Motor neuron (in vitro differentiated cells): ENCODE measurements around the gene LDLRAD2. TPM values are rescaled to one million over a fixed set of nuclear protein-coding genes. Genes with fewer than 3 reads are reported as not detected.
A peak's percentile ranks its signal among the peaks of the same experiment; 100 is the strongest.

Experiments
- ATAC-seq, 8 experiments: fragments of 200-7000 bp; cut with Tn5 transposase; replicated peaks in 6 of 8; 2 replicates each; pipeline ENCODE4 v1.8.0; 2021; ENCODE audit warnings: mild to moderate bottlenecking in 8 of 8, moderate library complexity in 8 of 8
- H3K27ac ChIP-seq, 2 donors: fragments of 250-450 bp; sonication (Bioruptor Pico); 2 replicates each; pipeline ENCODE4 v1.9.0; 2021; ENCODE audit warnings: antibody characterized with exemption in 2 of 2, mild to moderate bottlenecking in 2 of 2, moderate library complexity in 1 of 2
- H3K4me1 ChIP-seq, 2 donors: fragments of 250-450 bp; sonication (Bioruptor Pico); replicated peaks in 1 of 2; 2 replicates each; pipeline ENCODE4 v1.6.1; 2021; ENCODE audit warnings: antibody characterized with exemption in 2 of 2, mild to moderate bottlenecking in 2 of 2, moderate library complexity in 1 of 2
- H3K4me3 ChIP-seq, 5 donors: fragments of 250-450 bp; sonication (Bioruptor Pico); 2 replicates each; pipeline ENCODE4 v1.9.0; 2021; ENCODE audit warnings: antibody characterized with exemption in 5 of 5, mild to moderate bottlenecking in 5 of 5, moderate library complexity in 4 of 5
- whole genome bisulfite sequencing, 10 experiments: fragments of 450-650 bp; shearing (Covaris generic); methylation state at CpG; one replicate each; pipeline ENCODE4 v1.0.0; 2022; 5-methylcytosine and 5-hydroxymethylcytosine counted together
- in situ Hi-C, 9 experiments: fragments of 400-800 bp; cut with MboI; loops; one replicate each; pipeline ENCODE4 v1.15.0; 2021; ENCODE audit warnings: low sequenced_read_pairs in 9 of 9, low pct_unique_long_range_greater_than_20kb in 2 of 9; ENCODE audit not compliant: unreplicated experiment in 9 of 9
- total RNA-seq, 8 experiments: library from RNA; unstranded; fragments of 300-600 nt; gene quantifications; 2 replicates each; pipeline versions ENCODE4 v1.2.3 to v1.2.4, GENCODE V29; 2022

LDLRAD2 gene
- total RNA-seq, 8 experiments from 2014 or later, result 0.71 to 3.4 (median 1.4) TPM

DNA sequence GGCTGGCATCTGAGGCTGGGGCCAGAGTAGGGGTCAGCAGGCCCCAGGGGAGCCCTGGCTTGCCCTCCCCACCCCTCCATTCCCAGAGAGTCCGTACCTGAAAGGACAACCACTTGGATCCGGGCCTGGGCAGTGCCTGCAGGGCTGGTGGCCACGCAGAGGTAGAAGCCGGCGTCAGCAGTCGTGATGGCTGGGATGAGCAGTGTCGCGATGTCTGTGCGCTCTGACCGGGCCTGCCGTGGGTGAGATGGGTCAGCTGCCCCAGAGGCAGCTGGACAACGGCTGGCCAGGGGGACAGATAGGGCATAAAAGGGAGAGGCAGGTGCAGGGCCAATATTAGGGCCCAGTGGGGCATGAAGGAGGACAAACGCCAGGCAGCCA is 42.7 kb downstream of the LDLRAD2 start:
- H3K27ac ChIP-seq, result no peak overlapping the region
- in situ Hi-C loops, result no loop called here
- no peaks in the 10 kb centered on the region for H3K4me1 ChIP-seq
- ATAC-seq, result peak in 2 of 8 experiments; percentile 5
- WGBS, 10 experiments, result 60 to 100% (median 94%) methylated on average over 1 to 7 of the region's 13 CpGs; no CpG with 5 or more reads in 6 of the 10 experiments
- H3K4me3 ChIP-seq, result no peak overlapping the region

DNA sequence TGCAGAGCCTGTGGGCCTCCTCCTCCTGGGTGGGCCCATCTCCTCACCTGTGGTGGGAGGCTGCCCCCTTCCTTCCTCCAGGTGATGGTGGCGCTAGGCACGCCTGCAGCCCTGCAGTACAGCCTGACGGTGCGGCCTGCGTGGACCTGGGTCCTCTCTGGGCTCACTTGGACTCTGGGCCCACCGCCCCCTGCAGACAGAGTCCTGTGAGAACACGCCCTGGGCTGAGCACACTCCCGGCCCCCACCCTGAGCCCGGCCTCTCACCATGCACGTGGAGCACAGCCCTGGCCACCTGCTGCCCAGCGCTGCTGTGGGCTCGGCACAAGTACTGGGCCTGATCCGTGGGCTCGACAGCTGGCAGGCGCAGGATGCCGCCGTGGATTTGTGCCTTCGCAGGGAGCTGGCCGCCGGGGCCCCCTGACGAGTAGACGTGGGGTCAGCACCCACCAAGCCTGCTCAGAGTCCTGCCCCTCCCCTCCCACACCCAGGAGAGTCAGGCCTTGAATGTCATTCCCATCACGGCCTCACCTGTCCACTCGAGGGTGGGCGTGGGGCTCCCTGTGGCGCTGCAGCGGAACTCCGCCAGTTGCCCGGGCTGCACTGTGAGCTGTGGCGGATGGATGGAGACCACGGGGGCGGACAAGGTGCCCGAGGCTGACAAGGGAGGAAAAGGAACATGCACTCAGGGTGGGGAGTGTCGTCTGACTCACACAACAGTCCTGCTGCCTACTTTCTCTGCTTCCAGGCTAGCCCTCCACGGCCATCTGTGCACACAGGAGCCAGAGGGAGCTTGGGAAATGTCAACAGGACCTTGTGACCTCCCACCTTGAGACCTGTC is 43.4 kb downstream of the LDLRAD2 start:
- Histone ChIP-seq H3K4me3 (no peak overlapping the region), H3K27ac (no peak overlapping the region), H3K4me1 (no peaks in the 10 kb centered on the region)
- peak in 5 of 8 experiments; percentile 12 to 69 (median 20) for ATAC-seq
- in situ Hi-C loops, result no loop called here
- 88 to 100% (median 93%) methylated on average over 4 to 17 of the region's 35 CpGs; no CpG with 5 or more reads in 6 of the 10 experiments for WGBS, 10 experiments

DNA sequence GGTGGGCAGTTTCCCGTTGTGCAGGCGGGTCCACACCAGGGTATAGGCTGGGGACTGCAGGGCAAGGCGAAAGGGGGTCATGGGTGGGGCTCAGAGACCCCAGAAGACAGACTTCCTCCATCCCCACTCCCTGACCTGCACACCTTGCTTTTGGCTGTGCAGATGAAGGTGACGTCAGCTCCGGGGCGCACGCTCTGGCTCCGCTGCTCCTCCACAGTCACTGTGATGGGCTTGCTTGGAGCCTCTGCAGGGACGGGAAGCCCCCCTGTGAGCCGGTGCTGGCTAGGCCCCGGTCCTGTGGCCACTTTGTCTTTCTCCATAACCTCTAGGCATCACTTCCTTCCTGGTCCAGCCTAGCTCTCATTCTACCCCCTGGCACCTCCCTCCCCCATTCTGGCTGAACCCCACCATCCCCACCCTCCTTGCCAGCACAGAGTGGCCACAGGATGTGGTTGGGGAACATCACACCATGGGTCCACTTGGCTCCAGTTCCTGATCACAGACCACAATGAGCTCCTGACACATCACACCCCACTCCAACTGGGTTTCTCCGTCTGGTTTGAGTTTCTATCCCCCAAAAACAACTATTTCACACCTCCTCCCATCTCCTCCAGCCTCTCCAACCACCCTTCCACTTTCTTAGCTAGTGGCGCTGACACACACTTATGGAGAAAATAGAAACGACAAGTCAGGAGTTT is 45.2 kb downstream of the LDLRAD2 start:
- ATAC-seq, result no peak
- 80 to 100% (median 95%) methylated on average over 1 to 6 of the region's 14 CpGs; no CpG with 5 or more reads in 5 of the 10 experiments for WGBS, 10 experiments
- in situ Hi-C loops, result no loop called here

DNA sequence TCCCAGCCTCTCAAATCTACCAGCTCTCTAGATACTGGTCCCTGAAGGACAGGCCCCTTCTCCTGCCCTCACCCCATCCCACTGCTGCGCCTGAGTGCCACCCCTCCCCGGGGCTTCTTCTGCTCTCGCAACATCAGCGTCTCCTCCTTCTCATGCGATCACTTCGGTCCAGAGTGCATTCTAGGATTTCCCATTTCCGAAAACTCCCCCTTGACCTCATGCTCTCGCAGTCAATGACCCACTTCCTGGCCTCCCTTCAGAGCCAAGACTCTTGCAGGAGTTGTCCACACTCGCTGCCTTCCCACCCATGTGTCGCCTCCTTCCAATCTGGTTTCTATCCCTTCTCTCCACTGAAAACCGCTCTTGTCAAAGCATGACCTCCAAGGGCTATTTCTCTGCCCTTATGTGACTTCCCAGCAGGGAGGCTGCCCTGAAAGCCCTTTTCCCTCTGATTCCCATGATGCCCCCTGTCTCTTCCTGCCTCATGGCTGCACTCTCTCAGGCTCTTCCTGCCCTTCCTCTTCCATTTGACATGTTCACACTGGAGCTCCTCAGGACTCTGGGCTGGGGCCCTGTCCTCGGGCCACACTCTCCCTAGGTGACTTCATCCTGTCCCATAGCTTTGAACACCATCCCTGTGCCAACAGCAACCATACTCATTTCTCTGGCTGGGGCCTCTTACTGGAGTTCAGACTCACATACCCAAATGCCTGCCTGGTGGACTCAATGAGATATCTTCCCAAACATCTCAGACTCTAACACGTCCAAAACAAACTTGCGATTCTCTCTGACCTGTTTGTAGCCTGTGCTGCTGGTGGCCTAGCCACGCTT is 46.0 kb downstream of the LDLRAD2 start:
- 68 to 94% (median 86%) methylated on average over 3 to 12 of the region's 15 CpGs; no CpG with 5 or more reads in 4 of the 10 experiments for WGBS, 10 experiments
- in situ Hi-C loops, result no loop called here
- no peak for ATAC-seq

More for the DNA sequence above, 45.2 kb downstream of the LDLRAD2 start:
- no peak overlapping the region for H3K27ac ChIP-seq
- no peak overlapping the region for H3K4me3 ChIP-seq
- no peaks in the 10 kb centered on the region for H3K4me1 ChIP-seq

DNA sequence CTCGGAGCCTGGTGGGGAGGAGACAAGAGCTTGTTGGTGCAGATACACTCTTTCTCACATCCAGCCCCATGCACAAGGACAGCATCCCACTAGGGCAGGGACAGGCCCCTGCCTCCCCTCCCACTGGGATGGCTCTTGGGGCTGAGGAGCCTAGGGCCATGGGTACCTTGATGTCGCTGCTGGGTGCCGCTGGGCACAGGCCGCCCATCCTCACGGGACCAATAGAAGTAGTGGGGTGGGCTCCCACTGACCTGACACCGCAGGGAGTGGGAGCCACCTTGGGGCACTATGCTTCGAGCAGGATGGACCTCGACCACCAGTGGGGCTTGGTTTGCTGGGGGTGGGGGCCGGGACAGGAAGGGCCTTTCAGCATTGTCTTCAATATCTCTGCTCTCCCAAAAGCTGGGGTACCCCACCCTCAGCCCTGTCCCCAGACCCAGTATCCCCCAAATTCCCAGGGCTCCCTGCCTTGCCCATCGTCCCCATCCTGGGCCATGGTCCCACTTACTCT is 47.7 kb downstream of the LDLRAD2 start:
- Histone ChIP-seq H3K4me3 (no peak overlapping the region), H3K27ac (no peak overlapping the region), H3K4me1 (no peaks in the 10 kb centered on the region)
- 100% methylated on average over 1 to 2 of the region's 10 CpGs; no CpG with 5 or more reads in 7 of the 10 experiments for WGBS, 10 experiments
- no peak for ATAC-seq
- in situ Hi-C loops, result no loop called here

More for the DNA sequence above, 46.0 kb downstream of the LDLRAD2 start:
- H3K27ac ChIP-seq, result no peak overlapping the region
- no peaks in the 10 kb centered on the region for H3K4me1 ChIP-seq
- no peak overlapping the region for H3K4me3 ChIP-seq

DNA sequence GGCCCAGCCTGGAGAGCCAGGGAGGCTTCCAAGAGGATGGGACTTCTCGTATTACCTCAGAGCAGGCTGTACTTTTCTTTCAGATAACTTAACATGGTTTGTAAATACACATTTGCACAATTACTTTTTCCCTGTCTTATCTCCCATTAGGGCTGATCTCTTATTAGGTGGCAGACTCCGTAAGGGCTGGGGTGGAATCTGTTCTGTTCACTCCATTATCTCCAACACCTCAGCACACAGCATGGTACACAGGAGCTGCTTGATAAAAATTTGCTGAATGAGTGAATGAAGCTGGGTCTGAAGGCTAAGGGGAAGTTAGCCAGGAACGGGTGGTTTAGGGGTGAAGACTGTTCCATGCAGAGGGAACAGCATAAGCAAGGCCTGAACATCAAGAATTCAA is 48.9 kb downstream of the LDLRAD2 start:
- in situ Hi-C loops, result no loop called here
- Histone ChIP-seq H3K4me1 (peaks cover 5 to 6% of the 10 kb centered on the region in 2 donors), H3K27ac (no peak overlapping the region), H3K4me3 (no peak overlapping the region)
- whole genome bisulfite sequencing, 10 experiments, result 83 to 100% (median 93%) methylated on average over 1 to 3 of the region's 3 CpGs; no CpG with 5 or more reads in 1 of the 10 experiments
- ATAC-seq, result no peak

DNA sequence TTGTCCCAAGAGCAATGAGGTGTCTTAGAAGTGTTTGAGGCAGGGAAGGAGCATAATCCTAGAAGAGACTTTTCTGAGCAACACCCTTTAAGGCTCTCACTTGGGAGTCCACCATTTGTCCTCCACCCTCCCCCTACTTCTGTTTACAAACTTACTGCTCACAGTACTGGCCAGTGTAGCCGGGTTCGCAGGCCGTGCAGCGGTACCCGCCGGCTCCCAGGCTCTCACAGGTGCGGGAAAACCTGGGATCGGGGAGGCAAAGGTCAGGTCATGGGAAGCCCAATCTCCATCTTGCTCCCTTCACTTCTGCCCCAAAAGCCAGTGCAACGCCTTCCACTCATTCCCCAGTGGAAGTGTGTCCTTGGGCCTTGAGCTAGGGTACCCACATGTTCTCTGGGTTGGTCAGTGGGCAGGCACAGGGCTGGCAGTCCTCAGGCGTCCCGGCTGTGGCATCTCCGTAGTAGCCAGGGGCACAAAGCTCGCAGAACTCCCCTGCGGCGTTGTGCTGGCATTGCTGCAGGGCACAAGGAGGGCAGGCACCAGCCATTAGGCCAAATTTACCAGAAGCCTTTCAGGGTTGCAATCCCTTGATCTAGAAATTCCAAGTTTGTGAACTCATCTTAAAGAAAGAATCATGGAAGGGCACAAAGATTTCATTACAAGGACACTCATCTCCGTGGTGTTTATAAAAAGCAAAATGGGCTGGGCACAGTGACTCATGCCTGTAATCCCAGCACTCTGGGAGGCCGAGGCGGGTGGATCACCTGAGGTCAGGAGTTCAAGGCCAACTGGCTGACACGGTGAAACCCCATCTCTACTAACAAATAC is 49.8 kb downstream of the LDLRAD2 start:
- H3K4me3 ChIP-seq, result no peak overlapping the region
- in situ Hi-C loops, result no loop called here
- H3K27ac ChIP-seq, result no peak overlapping the region
- WGBS, 10 experiments, result 33 to 100% (median 95%) methylated on average over 1 to 19 of the region's 19 CpGs; no CpG with 5 or more reads in 2 of the 10 experiments
- ATAC-seq, result peak in 2 of 8 experiments; percentile 34 to 56
- H3K4me1 ChIP-seq, result peaks cover 11 to 14% of the 10 kb centered on the region in 2 donors

DNA sequence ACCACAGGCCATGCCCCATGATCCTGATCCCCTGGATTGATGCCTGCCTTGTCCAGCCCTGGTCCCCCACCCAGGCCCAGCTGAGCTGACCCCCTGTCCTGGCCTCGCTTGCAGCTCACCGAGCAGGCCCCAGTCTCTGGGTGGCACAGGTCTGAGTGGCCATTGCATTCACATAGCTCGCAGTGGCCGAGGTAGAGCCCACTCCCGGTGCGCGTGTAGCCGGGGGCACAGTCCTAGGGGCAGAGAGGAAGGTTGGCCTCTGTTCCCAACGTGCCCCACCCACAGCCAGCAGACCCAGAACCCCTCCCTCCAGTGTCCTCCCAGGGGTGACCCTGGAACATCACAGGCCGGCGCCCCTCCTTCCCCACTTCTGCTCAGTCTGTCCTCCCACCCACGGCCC is 51.9 kb downstream of the LDLRAD2 start:
- H3K4me1 ChIP-seq, result peaks cover 14 to 16% of the 10 kb centered on the region in 2 donors
- no peak overlapping the region for H3K4me3 ChIP-seq
- H3K27ac ChIP-seq, result no peak overlapping the region
- in situ Hi-C loops, result no loop called here
- peak in 4 of 8 experiments; percentile 5 to 21 (median 16) for ATAC-seq
- 92 to 100% (median 96%) methylated on average over 2 to 8 of the region's 12 CpGs; no CpG with 5 or more reads in 7 of the 10 experiments for WGBS, 10 experiments

DNA sequence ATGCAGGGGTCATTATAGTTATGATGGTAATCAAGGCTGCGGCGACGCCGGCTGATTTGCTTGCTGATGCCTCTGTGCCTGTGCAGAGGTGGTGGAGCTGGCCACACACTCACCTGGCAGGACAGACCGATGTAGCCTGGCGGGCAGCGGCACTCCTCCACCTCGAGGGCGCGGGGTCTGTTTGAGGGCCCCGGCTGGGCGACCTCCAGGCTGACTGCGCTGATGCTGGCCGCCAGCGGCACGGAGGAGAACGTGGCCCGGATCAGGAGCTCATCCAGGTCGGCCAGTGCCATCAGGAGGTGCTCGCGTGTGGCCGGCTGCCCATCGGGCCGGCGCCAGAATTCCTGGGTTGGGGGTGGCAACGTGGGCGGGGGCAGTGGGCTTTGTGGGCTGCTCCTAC is 52.7 kb downstream of the LDLRAD2 start:
- H3K4me3 ChIP-seq, result no peak overlapping the region
- ATAC-seq, result peak in 1 of 8 experiments; percentile 3
- no peak overlapping the region for H3K27ac ChIP-seq
- in situ Hi-C loops, result no loop called here
- WGBS, 10 experiments, result 86 to 89% methylated on average over 9 to 10 of the region's 27 CpGs; no CpG with 5 or more reads in 8 of the 10 experiments
- peaks cover 14 to 20% of the 10 kb centered on the region in 2 donors for H3K4me1 ChIP-seq

DNA sequence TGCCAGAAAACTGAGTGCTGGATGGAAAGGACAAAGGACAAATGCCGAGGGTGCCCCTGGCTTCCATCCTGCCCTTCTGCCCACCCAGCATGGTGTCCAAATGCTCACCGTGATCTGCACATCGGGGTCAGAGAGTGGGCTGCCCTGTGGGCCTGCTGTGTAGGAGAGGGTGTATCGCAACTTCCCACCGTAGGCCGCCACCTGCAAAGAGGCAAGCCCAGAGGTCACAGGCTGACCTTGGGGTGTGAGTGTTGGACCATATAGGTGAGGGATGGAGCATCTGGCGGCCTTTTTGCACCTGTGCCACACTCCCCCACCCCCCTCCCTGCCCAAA is 53.5 kb downstream of the LDLRAD2 start:
- ATAC-seq, result no peak

DNA sequence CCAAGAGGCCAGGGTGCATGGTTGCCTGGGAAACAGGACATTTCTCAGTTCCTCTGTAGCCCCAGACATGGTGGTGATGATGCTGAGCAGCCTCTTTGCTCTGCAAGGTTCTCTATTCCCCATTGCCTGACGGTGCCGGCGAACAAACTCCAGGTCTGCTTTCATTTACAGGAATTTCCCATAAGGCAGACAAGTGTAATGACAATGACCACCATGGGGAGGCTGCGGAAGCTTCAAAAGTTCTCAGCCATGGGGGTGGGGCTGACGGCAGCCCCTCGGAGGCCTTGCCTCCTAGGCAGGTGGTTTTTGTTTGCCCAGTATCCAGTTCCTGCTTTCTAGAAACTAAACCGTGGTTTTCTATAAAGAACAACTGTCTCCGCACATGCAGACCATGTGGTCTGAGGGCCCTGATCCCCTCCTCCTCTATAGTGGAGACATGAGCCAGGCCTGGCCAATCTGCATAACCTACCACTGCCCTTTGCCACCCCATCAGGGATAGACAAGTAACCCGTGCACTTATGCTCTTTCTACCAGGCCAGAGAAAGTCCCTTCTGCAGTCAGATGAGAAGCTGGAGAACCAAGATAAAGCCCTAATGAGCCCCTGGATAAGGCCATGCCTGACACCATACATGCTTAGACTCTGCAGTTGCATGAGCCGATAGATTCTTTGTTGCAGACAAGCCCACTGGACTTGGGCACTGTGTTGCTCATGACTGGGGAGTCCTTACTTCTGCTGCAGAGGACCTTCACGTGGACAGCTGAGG is 54.1 kb downstream of the LDLRAD2 start:
- ATAC-seq, result peak in 5 of 8 experiments; percentile 22 to 46 (median 29)
- in situ Hi-C loops, result no loop called here
- Histone ChIP-seq H3K4me3 (no peak overlapping the region), H3K27ac (no peak overlapping the region), H3K4me1 (peaks cover 14 to 24% of the 10 kb centered on the region in 2 donors)
- 20 to 93% (median 57%) methylated on average over 2 to 11 of the region's 11 CpGs; no CpG with 5 or more reads in 1 of the 10 experiments for WGBS, 10 experiments

More for the DNA sequence above, 53.5 kb downstream of the LDLRAD2 start:
- no peak overlapping the region for H3K4me3 ChIP-seq
- H3K27ac ChIP-seq, result no peak overlapping the region
- in situ Hi-C loops, result no loop called here
- 80 to 94% methylated on average over 3 to 7 of the region's 7 CpGs; no CpG with 5 or more reads in 8 of the 10 experiments for WGBS, 10 experiments
- peaks cover 14 to 24% of the 10 kb centered on the region in 2 donors for H3K4me1 ChIP-seq
